ENCODE data around the gene EEF1AKMT2. TPM values are rescaled to one million over a fixed set of nuclear protein-coding genes. Genes with fewer than 3 reads are reported as not detected.

The EEF1AKMT2 gene
- total RNA-seq, 2 experiments from 2014 or later: 14.4 to 16.7 TPM

GRCh38 chr10:124763267-124763666 is 28.4 kb downstream of the EEF1AKMT2 start:
- ChIA-PET CTCF (no interaction called here), POLR2A (no interaction called here)
- intact Hi-C loops (cut with DNase I, micrococcal nuclease): no loop called here
- no peak for TF ChIP-seq CTCF (IDR thresholded peaks at IDR 0.05)
- DNase-seq (no peak), ATAC-seq (ENCODE audit: poor library complexity) (no peak)
- H3K27ac ChIP-seq (ENCODE audit: low read depth in 1 of 2, low read length in 2 of 2): no peak overlapping the region
- Mint-ChIP-seq H3K4me1 (ENCODE audit: low read depth) (no peaks in the 10 kb centered on the region), H3K27ac (no peak overlapping the region), H3K27me3 (no peaks in the 10 kb centered on the region), H3K4me3 (no peak overlapping the region), H3K9me3 (no peaks in the 10 kb centered on the region), H3K36me3 (ENCODE audit: low read depth) (peaks cover 62% of the 10 kb centered on the region)
- H3K27me3 ChIP-seq (ENCODE audit: control insufficient read depth in 1 of 2, insufficient read depth in 2 of 2, low read length in 2 of 2): no peaks in the 10 kb centered on the region
- H3K9me3 ChIP-seq (ENCODE audit: control insufficient read depth in 1 of 2, insufficient read depth in 1 of 2, low read length in 2 of 2): no peaks in the 10 kb centered on the region
- no peaks in the 10 kb centered on the region for H3K4me1 ChIP-seq (ENCODE audit: insufficient read depth, low read length)
- peaks cover 39% of the 10 kb centered on the region for H3K36me3 ChIP-seq (ENCODE audit: insufficient read depth, low read length)
- H3K4me3 ChIP-seq (ENCODE audit: low read length): no peak overlapping the region

- H3K4me3 Mint-ChIP-seq: no peak overlapping the region
- ATAC-seq (ENCODE audit: poor library complexity): no peak
- no peak for DNase-seq
- no peaks in the 10 kb centered on the region for H3K4me1 Mint-ChIP-seq (ENCODE audit: low read depth)
- no peaks in the 10 kb centered on the region for H3K27me3 Mint-ChIP-seq
- CTCF ChIA-PET: no interaction called here
- H3K27ac ChIP-seq (ENCODE audit: low read depth in 1 of 2, low read length in 2 of 2): no peak overlapping the region
- H3K27ac Mint-ChIP-seq: no peak overlapping the region
- TF ChIP-seq CTCF (IDR thresholded peaks at IDR 0.05): no peak
- H3K9me3 ChIP-seq (ENCODE audit: control insufficient read depth in 1 of 2, insufficient read depth in 1 of 2, low read length in 2 of 2): no peaks in the 10 kb centered on the region
- POLR2A ChIA-PET: no interaction called here
- no peaks in the 10 kb centered on the region for H3K9me3 Mint-ChIP-seq
- H3K27me3 ChIP-seq (ENCODE audit: control insufficient read depth in 1 of 2, insufficient read depth in 2 of 2, low read length in 2 of 2): no peaks in the 10 kb centered on the region
- H3K36me3 ChIP-seq (ENCODE audit: insufficient read depth, low read length): peaks cover 45% of the 10 kb centered on the region
- intact Hi-C loops (cut with DNase I, micrococcal nuclease): no loop called here
- H3K4me1 ChIP-seq (ENCODE audit: insufficient read depth, low read length): no peaks in the 10 kb centered on the region
- H3K36me3 Mint-ChIP-seq (ENCODE audit: low read depth): peaks cover 64% of the 10 kb centered on the region
- H3K4me3 ChIP-seq (ENCODE audit: low read length): no peak overlapping the region
These were observed 29.4 kb downstream of the EEF1AKMT2 start for GRCh38 chr10:124762281-124762680.

GRCh38 chr10:124756156-124756903 is 35.4 kb downstream of the EEF1AKMT2 start:
- H3K27me3 ChIP-seq (ENCODE audit: control insufficient read depth in 1 of 2, insufficient read depth in 2 of 2, low read length in 2 of 2): no peaks in the 10 kb centered on the region
- TF ChIP-seq CTCF (IDR thresholded peaks at IDR 0.05): no peak
- peaks cover 23% of the 10 kb centered on the region for H3K36me3 ChIP-seq (ENCODE audit: insufficient read depth, low read length)
- Mint-ChIP-seq H3K4me3 (no peak overlapping the region), H3K9me3 (no peaks in the 10 kb centered on the region), H3K27ac (no peak overlapping the region), H3K36me3 (ENCODE audit: low read depth) (peaks cover 70% of the 10 kb centered on the region), H3K4me1 (ENCODE audit: low read depth) (no peaks in the 10 kb centered on the region), H3K27me3 (no peaks in the 10 kb centered on the region)
- no peaks in the 10 kb centered on the region for H3K4me1 ChIP-seq (ENCODE audit: insufficient read depth, low read length)
- intact Hi-C loops (cut with DNase I, micrococcal nuclease): no loop called here
- H3K9me3 ChIP-seq (ENCODE audit: control insufficient read depth in 1 of 2, insufficient read depth in 1 of 2, low read length in 2 of 2): no peaks in the 10 kb centered on the region
- ChIA-PET POLR2A (interaction anchor here (0.9 kb wide), 1 partner anchor 10 kb away, joined by 3 read pairs; no protein-coding TSS in a partner anchor), CTCF (interaction anchor here (1.0 to 1.3 kb wide), 3 partner anchors 10 to 230 kb away, joined by 3 to 5 read pairs (median 3); no protein-coding TSS in a partner anchor)
- no peak for ATAC-seq (ENCODE audit: poor library complexity)
- no peak overlapping the region for H3K4me3 ChIP-seq (ENCODE audit: low read length)
- no peak for DNase-seq
- no peak overlapping the region for H3K27ac ChIP-seq (ENCODE audit: low read depth in 1 of 2, low read length in 2 of 2)
